Measurements from ENCODE around the gene BACE1. TPM values are rescaled to one million over a fixed set of nuclear protein-coding genes. Genes with fewer than 3 reads are reported as not detected.

The BACE1 gene
- total and polyA plus RNA-seq, 2 of the 13 experiments (the other 11 are each of a cell fraction or from before 2014, with no cell fraction given): 7.5 to 17.9 TPM

- no peak for TF ChIP-seq SNAI1 (CRISPR knock-in tag; IDR thresholded peaks at IDR 0.05; ENCODE audit: borderline replicate concordance)
- 0 out of 2 replicates have a peak, but pooled peaks have one; percentile 15 for TF ChIP-seq HDAC2 (CRISPR knock-in tag; IDR thresholded peaks at IDR 0.05)
- no peak for TF ChIP-seq REL (CRISPR knock-in tag; conservative IDR thresholded peaks at IDR 0.05)
- TF ChIP-seq MIXL1 (CRISPR knock-in tag; IDR thresholded peaks at IDR 0.05): 0 out of 2 replicates have a peak, but pooled peaks have one; percentile 43
- no peak for TF ChIP-seq FOXP1 (IDR thresholded peaks at IDR 0.05)
- 0 out of 2 replicates have a peak, but pooled peaks have one; percentile 38 for TF ChIP-seq FOXP1 (CRISPR knock-in tag; IDR thresholded peaks at IDR 0.05)
- no peak for TF ChIP-seq ZNF160 (CRISPR knock-in tag; IDR thresholded peaks at IDR 0.05)
- TF ChIP-seq FOXK1 (CRISPR knock-in tag; IDR thresholded peaks at IDR 0.05; ENCODE audit: borderline replicate concordance, low read depth): 0 out of 2 replicates have a peak, but pooled peaks have one; percentile 34
- TF ChIP-seq ELF3 (CRISPR knock-in tag; IDR thresholded peaks at IDR 0.05): 0 out of 2 replicates have a peak, but pooled peaks have one; percentile 19
- TF ChIP-seq ZNF691 (CRISPR knock-in tag; IDR thresholded peaks at IDR 0.05; ENCODE audit: borderline replicate concordance, low read depth): no peak
- no peak for TF ChIP-seq TERF1 (CRISPR knock-in tag; IDR thresholded peaks at IDR 0.05)
- peak; percentile 26; the same call in 1 of the 2 replicates for TF ChIP-seq ZNF687 (CRISPR knock-in tag; IDR thresholded peaks at IDR 0.05)
- TF ChIP-seq SOX13 (IDR thresholded peaks at IDR 0.05): no peak
- peak in 1 of 2 experiments; percentile 62; a peak in 1 of 4 replicates for TF ChIP-seq SOX13 (CRISPR knock-in tag; conservative IDR thresholded peaks at IDR 0.05 in 1 of 2, IDR thresholded peaks at IDR 0.05 in 1 of 2)
- TF ChIP-seq TBX2 (CRISPR knock-in tag; IDR thresholded peaks at IDR 0.05; ENCODE audit: borderline replicate concordance): peak; percentile 66; the same call in 1 of the 2 replicates
- TF ChIP-seq BCL6 (CRISPR knock-in tag; IDR thresholded peaks at IDR 0.05): peak; percentile 92
- no peak for TF ChIP-seq HNRNPLL (IDR thresholded peaks at IDR 0.05; ENCODE audit: low read depth, low read length, poor library complexity, severe bottlenecking)
- TF ChIP-seq PBX3 (CRISPR knock-in tag; IDR thresholded peaks at IDR 0.05; ENCODE audit: borderline replicate concordance): no peak
- no peak for TF ChIP-seq TRIM22 (IDR thresholded peaks at IDR 0.05)
- 0 out of 2 replicates have a peak, but pooled peaks have one; percentile 40 for TF ChIP-seq FOXP4 (CRISPR knock-in tag; IDR thresholded peaks at IDR 0.05)
Measured at GRCh38 chr11:117303101-117303500, 13.0 kb downstream of the BACE1 start (continued).
